Activated effector memory CD4-positive, alpha-beta T cell treated with anti-CD3 and anti-CD28 coated beads, Interleukin-2, amount 50 U/mL, for 16 hours (primary cell): ENCODE measurements around the gene MAU2.

ENCODE experiments used
- DNase-seq: peaks from one replicate; pipeline ENCODE4 v3.0.0-alpha.2; 2020

MAU2 gene

DNA sequence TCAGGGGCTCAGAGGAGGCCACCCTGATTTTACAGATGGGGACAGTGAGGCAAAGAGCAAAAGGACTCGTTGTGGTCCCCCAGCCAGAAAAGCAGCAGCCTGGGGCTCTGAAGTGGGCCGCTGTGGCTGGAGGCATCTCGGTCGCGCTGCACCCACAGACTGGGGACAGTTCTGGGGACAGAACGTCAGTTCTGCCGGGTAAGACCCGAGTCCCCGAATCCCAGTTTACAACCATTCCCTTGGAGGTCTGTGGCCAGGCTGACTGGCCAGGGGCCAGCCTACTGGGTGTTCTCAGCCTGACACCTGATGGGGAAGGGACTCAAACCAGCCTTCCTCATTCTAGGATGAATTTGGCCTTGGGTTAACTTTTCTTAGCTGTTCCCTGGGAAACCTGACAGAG is 14.4 kb upstream of the MAU2 start:
- no peak for DNase-seq

DNA sequence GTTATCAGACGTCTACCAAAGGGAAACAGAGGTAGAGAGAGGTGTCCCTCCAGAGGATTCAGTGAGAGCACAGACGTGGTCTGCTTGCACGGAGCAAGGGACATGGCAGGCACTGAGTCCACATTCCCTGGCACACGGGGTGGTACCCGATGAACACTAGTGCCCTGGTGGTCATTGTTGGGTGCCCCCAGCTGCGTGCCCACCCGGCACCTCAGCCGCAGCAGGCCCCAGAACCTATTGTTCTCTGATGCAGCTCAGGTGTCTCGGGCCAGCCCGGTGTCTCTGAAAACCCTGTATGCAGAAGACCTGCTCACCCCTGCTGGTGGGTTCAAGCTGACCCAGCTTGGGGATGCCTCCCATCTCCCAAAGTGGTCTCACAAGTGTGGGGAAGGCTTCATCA is 12.3 kb upstream of the MAU2 start:
- no peak for DNase-seq

DNA sequence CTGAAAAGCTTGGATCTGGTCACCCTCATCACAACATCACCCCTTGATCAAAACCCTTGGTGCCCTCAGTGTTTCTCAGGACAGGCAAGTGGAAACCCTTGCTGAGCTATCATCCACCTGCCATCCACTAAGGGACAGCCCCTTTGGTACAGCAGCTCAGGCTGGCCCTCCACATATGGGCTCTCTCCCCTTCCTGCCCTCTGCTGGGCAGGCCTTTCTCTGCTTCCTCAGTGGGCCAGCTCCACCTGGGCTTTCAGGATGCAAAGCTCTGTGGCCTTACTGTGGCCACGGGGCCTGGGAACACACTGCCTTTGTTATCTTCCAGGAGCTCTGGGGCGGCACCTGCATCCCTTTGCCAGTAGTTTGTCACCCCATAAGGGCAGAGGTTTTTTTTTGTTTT is 5.2 kb upstream of the MAU2 start:
- DNase-seq = no peak

DNA sequence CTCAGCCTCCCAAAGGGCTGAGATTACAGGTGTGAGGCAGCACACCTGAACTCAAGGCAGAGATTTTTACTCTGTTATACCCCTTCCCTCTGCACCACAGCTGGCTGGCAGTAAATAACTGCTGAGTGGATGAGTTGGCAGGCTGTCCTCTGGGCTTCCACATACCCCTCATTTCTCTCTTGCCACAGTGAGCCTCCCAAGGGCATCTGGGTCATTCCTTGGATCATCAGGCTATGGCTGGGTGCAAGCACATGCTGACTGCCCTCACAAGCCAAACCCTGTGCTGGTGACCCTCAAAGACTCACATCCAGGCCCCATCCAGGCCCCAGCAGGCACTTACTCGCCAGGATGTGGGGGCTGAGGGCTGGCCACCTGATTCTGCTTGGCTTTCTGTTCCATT is 4.5 kb upstream of the MAU2 start:
- no peak for DNase-seq

DNA sequence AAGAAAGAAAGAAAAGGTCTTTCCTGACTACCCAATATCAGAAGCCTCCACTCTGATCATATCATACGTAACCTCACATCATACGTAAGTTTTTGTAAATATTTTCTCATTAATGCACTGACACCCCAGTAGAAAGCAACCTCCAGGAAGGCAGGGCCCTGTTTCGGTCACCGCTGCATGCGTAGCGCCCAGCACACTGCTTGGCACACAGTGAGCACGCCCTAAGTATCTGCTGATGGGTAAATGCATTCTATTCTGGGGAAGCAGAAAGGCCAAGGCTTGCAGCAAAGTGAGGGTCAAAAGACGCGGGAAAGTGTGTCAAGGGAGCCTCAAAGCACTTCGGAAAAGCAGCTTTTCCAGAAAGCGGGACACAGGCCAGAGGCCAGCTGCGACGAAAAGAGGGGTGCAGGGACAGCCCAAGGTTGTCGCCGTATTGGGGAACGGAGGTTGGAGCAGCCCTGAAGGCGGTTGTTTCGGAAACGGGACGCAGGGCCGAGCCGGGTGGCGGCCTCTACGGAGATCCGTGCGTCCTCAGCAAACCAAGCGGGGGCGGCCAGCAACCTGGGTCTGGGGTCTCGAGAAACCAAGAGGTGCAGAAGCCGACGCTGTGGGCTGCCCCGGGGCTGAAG is 783 bp upstream of the MAU2 start:
- no peak for DNase-seq

DNA sequence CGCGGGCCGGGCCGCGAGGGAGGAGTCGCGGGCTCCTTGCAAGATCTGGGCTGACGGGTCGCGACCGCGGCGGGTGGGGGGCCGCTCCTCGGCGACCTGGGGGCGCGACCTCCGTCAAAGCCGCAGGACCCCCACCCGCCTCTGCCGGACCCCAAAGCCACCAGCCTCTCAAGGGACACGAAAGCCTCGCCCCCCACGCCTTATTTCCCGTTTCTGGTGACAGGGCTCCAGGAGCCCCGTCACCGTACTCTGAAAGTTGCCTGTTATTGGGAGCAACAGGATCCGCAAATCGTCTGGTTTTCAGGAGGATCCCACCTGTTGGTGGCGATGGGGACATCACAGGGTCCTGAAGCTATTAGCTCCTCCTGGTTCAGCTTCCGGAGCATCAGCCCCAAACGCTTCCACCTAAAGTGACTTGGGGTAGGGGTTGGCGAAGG is 530 bp downstream of the MAU2 start:
- peak; percentile 68 for DNase-seq

DNA sequence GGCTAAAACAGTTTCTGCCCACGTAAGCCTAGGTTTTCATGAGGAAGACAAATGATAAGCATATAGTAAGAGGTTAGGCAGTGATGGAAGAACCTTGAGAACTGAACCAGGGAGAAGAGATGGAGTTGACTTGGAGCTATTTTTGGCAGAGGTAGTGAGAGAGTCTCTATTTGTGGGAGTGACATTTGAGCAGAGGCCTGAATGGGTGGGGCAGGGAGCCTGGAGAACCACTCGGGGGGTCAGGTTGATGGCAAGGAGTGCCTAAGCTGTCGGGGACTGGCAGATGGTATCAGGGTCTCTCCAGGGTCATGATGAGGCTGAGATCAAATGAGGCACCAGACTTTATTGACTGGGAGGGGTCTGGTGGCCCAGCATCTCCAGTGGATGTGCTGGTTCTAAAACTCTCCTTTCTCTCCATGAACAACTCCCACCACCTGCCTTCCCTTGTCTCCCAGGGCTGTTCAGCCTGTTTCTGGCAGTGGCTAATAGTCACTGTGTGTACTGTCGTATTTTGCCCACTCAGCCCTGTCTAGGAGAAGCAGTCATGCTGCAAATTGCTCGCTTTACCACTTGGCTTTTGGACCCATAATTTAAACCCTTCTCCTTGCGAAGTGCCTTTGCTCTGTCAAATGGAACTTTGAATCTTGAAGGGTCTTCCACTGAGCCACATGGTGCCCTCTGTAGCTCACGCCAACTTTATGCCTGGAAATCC is 3.6 kb downstream of the MAU2 start:
- no peak for DNase-seq

DNA sequence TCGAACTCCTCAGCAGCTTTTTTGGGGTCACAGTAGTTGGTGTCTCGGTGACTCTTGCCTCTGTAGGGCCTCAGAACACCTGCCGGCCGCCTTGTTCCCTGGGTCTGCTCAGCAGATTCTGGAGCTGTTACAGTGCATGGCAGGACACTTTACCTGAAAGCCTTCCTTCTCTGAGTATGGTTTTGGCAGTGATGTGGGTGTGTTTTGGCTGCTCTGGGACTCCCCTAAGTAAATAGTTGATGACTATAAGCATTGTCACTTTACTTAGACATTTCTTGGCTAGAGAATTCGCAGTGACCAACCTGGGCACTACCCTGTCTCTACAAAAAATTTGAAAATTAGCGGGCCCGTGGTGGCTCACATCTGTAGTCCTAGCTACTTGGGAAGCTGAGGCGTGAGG is 7.0 kb downstream of the MAU2 start:
- no peak for DNase-seq

DNA sequence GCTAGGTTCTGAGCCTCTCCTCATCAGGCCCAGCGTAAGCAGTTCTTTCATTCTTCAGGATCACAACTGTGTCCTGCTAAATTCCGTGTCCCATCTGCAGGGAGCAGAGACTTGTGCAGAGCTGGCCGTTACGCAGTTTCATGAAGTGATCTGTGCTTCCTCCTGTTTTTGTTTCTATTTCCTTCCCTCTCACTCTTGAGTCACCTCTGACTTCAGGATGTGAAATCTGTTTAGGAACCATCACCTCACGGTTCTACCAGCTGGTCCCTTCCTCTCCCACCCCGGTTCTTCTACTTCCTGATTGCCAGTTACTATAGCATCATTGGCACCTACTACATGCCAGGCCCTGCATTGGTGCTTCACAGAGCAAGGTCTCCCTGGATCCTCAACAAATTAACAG is 8.5 kb downstream of the MAU2 start:
- no peak for DNase-seq

DNA sequence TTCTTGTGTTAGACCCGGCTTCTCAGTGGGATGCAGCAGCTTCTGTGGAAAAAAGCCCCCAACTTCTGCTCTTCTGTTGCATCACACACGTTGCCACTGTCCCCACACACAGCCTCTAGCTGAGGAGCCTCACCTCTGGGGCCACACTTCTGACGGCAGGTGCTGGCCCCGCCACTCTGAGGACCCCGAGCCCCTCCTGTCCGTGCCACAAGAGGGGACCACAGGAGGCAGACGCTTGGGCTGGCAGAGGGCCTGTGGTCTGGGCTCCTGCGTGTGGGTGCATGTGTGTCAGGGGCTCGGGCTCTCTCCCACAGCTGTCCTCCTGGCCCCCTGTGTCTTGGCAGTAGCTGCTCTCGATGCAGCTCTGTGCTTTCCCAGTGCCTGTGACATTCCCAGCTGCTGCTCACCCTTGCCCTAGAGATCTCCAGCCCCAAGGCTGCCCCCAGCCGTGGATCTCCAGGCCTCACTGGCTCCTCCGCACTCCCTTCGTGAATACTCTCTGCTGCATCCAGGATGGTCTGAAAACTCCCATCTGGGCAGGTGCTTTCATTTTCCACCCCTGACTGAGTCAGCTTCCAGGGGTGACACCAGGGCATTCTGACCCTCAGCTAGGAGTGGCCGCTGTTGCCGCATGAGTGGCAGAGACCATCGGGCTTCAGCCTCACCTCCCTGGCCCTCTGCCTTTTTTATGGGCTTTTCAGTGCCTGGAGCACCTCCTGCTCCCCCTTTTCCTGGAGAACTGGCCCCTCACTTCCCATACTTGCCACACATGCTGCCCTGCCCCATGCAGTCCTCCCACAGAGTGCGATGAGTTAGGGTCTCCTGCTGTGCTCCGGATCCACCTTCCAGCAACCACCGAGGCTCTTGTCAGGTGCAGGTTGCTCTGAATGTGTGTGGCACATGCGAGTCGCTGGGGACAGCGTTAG is 13.7 kb downstream of the MAU2 start:
- no peak for DNase-seq

DNA sequence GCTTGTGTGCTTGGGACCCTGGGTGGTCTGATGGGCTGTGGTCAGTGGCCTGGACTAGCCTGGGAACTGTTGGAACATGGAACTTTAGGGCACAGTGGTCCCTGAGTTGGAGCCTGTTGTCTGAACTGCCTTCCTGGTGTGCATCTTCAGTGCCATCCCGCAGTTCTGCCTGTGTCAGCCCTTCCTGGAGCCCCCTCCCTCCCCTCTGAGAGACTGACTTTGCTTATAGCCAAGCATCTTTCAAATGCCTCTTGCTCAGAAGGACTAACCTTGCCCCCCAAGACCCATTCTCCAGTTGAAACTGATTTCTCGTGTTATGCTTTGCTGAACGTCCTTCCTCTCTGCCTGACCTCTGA is 14.3 kb downstream of the MAU2 start:
- DNase-seq = no peak

DNA sequence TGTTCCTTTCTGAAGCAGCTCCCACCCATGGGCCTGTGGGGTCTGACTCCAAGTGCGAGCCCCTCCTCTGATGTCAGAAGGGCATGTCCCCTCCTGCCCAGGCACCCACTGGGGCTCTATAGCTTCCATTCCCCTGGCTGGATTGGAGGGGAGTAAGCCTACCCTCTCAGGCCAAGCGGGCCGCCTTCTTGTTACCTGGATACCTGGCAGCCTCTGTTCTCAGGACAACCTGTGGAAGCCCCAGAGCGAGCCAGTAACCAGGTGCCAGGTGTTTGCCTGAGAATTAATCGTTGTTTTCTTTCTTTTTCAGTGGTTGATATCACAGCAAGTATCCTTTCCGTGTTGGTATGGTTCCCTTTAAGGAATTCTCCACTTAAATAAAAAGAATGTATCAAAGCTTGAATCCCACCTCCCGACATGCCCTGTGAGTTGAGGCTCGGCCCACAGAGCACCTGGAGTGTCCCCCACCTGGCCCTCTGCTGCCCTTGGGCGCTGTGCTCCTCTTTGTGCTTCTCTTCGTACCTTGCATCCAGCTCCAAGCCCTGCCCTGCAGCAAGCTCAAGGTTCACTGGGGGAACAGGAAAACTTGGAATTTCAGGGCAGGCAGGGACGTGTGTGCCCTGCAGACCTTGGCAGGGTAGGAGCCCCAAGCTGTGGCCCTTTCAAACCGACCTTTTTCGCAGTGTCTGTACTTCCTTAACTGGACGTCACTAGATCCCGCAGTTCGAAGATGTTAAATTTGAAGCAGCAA is 15.0 kb downstream of the MAU2 start:
- no peak for DNase-seq

DNA sequence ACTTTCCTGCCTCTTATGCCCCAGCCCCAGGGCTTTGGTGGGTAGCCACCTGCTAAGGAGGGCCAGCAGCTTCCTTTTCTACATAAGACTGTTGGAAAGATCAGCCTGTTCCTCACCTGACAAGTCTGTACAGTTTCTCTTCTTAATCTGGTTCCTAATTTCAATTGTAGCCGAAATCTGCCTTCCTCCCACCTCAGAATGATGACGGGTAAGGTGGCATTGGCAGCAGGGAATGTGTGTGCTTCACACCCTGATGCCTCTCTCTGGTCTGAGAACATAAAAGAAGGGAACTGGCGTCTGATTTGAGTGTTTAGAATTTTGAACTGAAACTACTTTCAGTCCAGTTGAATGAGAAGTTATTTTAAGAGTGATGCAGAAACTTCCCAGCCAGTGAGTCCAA is 16.0 kb downstream of the MAU2 start:
- DNase-seq = no peak

DNA sequence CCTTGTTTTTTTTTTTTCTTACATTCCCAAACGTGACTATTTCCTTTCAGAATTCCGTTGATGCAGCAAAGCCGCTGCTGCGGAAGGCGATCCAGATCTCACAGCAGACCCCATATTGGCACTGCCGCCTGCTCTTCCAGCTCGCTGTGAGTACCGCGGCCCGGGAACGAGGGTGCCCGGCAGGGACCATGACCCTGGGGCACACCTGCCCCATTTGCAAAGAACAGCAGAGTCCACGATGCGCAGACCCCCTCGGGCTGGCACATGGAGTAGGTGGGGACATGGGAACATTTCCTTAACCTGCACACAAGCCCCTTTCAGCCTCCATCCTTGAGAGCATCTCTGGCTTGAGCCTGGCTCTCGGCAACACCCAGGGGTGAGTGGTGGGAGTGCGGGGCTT is 16.5 kb downstream of the MAU2 start:
- no peak for DNase-seq

DNA sequence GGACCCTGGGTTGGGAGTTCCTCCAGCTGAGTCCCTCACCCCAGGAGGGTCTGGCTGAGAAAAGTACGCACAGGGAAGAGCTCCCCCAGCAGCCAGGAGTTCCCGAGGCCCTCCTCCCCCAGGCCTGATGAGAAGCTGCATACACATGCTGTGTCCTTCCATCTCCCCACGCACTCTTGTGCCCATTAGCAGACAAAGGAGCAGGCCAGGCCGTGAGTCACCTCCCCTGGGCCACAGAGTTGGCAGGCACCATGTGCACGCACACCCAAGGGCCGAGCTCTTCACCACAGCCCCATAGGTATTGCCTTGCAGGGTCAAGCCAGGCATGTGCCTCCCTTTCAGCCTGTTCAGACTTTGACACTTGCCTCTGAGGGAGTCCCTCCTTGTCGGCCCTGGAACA is 17.5 kb downstream of the MAU2 start:
- no peak for DNase-seq

DNA sequence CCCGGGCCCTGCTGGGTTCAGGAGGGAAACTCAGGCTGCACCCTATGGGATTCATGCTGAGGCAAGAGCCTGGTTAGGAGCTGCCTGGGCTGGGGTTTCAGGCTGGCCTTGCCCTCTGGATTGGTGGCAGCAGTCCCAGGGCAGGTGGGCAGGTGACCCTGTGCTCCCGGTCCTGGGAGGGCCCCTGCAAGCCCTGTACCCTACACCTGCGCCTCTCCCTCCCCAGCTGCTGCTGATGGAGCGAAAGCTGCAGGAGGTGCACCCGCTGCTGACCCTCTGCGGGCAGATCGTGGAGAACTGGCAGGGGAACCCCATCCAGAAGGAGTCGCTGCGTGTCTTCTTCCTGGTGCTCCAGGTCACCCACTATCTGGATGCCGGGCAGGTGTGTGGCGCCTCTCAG is 20.4 kb downstream of the MAU2 start:
- DNase-seq = no peak

DNA sequence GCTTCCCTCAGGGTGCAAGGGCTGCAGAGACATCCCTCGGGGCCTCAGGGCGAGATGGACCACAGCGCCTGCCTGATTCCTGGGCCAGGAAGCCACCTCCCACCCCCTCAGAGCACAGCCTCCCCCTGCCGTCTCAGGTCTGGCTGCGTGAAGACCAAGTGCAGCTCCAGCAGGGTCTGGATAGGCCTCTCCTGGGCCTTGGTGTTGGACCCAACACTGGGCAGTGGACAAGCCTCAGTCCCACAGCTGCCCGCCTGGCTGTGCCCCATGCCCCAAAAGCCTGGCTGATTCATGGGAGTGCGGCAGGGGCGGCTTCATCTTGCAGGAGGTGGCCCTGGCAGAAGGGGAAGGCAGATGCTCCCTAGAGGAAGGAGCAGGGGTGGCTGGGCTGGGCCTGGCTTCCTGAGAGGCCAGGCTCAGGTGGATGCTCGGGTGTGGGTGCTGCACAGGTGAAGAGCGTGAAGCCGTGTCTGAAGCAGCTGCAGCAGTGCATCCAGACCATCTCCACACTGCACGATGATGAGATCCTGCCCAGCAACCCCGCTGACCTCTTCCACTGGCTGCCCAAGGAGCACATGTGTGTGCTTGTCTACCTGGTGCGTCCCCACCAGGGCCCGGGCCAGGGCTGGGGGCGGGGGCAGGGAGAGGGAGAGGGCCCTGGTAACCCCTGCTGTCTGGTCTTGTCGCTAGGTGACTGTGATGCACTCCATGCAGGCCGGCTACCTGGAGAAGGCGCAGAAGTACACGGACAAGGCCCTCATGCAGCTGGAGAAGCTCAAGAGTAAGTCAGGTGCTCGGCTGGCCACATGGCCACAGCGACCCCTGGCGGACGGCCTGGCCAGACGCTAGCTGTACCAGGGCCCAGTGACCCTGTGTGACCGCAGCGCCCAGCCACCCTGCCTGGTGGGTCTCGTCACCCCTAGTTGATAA is 21.7 kb downstream of the MAU2 start:
- DNase-seq = peak; percentile 69

DNA sequence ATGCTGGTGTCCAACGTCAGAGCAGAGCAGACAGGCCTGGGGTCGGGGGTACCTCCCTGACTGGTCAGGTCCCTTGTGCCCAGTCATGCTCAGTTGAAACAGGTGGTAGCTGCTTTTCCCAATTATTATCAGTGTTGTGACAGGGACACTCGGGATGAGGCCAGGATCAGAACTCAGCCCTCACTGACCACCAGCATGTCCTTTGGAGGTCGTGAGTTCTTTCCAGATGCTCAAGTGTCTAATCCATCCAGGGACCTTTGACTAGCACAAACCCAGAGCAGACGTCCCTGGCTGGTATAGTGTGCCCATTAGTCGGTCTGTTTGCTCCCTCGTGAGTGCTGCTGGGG is 22.4 kb downstream of the MAU2 start:
- no peak for DNase-seq

DNA sequence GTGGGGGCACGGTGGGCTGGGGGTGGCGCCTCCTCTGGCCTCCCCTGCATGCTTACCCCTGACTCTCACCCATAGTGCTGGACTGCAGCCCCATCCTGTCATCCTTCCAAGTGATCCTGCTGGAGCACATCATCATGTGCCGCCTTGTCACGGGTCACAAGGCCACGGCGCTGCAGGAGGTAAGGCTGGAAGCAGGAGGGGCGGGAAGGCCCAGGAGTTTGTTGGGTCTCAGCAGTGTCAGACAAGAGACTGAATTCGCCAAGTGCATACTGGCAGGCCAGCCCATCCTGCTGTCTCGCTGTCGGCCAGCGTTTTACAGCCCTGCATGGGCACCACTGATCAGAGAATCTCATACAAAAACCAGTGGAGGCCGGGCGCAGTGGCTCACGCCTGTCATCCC is 23.1 kb downstream of the MAU2 start:
- DNase-seq = no peak

DNA sequence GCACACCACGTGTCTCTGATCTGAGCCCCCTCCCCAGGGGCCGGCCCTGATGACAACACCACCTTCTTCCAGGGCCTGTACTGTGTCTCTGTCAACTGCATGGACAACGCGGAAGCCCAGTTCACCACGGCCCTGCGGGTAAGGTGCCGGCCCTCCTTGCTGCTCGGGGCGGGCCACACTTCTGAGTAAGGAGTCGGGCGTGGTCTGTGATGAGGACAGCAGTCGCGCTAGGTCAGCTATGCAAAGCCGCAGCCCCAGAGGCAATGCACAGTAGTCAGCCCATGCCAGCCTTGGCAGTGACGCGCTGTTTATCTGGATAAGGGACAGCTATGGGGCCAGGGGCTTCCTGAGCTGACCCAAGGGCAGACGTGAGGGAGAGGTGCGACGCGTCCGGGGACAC is 24.6 kb downstream of the MAU2 start:
- DNase-seq = no peak

DNA sequence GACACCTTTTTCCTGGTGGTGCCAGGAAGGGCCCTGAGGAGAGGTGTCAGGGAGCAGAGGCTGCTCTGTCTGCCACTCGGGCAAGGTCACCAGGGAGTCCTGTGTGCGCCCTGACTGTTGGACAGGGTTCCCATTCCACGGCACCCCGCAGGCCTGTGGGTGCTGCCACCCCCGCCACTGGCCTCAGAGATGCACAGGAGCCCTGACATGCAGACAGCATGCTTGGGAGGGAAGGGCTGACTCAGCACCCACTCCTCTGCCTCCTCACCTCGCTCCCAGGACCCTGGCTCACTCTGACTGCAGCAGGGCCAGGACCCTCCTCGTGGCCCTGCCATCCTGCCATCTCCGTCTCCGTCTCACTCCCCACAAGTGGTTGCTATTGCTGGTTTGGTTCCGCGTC is 25.3 kb downstream of the MAU2 start:
- DNase-seq = no peak

DNA sequence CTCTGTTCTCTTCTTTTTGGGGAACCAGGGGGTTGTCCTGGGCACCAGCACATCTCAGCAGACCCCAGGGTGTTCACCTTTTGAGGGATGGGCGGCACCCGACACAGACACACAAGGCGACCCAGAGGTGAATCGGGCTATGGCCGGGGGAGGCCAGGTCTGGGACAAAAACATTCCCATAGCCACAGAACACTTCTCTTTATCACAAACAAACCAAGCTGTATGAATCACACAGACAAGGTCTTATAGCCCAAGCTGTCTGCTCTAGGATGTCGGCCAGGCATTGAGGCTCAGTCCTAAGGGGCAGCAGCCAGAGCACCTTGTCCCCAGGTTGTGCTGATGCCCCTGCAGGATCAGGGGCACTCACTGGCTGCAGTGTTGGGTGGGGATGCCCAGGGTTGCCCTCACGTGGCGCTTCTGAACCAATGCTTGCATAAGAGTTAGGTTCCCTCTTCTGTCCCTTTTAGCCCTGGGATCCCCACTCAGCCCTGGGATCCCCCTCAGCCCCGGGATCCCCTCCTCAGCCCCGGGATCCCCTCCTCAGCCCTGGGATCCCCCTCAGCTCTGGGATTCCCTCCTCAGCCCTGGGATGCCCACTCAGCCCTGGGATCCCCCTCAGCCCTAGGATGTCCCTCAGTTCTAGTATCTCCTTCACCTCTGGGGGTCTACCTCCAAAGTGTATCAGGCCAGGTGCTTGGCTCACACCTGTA is 26.9 kb downstream of the MAU2 start:
- no peak for DNase-seq
